ENCODE measurements around the gene FBLN2.

Gene FBLN2

DNA sequence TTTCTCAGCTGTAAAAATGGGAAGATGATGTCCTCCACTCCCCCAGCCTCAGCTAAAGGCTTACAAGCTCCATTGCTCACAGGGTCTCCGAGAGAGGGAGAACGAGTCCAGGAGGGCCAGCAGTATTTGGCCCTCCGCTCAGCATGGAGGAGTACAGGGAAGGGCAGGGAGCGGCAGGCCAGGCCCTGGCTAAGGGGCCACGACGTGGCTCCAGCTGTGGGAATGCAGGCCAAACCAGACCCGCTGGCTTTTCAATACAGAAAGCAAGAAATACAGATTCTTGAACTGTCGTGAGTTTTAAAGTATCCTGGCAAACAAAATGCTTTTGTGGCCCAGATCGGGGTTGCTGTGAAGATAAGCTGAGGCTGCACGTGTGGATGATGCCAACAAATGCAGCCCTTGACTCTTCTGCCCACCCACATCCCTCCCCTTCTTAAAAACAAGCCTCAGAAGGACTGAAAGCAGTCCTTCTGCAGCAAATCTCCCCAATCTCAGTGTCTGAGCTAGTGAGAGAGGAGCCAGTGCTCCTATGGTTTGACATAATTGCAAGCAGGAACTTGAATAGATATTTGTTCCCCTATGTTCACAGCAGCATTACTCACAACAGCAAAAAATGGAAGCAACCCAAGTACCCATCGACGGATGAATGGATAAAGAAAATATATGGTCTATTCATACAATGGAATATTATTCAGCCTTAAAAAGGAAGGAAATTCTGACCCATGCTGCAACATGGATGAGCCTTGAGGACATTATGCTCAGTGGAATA is 18.5 kb upstream of the FBLN2 start:
- H3K4me3 ChIP-seq (ENCODE audit: low read depth, low read length), result no peak overlapping the region

DNA sequence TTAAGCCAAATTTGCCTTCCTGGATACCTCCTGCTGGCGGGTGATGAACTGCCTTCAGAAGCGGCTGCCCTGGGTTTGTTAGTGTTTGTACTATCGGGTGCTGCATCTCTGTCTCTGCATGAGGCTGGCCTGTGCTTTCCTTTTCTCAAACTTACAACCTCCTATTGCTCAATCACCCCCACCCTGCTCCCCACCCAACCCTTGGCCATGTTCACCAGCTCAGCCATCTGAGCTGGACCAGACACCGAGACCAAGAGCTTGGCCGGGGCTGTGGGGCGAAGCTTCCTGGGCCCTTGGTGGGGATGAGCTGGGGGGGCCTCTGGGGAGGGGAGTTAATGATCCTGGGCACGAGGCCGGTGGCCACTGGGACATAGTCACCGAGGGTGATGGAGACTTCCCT is 16.8 kb upstream of the FBLN2 start:
- H3K4me3 ChIP-seq (ENCODE audit: low read depth, low read length), result no peak overlapping the region

DNA sequence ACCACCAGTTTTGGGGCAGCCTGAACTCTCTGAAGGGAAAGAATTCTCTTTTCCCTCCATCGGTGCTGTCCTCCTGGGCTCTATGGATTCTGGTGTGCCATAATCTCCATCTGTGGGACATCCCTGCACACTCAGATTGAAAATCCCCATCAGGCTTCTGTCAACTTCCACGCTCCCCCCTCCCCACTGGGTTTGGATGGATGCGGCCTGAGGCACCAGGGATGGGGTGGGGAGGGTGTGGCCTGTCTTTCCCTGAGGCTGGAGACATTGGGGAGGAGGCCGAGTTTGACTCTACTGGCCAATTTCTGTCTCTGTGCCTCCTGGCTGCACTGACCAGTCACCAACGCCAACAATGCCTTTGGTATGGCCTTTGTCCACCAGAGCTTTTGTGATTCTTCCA is 16.3 kb upstream of the FBLN2 start:
- H3K4me3 ChIP-seq (ENCODE audit: low read depth, low read length), result no peak overlapping the region

DNA sequence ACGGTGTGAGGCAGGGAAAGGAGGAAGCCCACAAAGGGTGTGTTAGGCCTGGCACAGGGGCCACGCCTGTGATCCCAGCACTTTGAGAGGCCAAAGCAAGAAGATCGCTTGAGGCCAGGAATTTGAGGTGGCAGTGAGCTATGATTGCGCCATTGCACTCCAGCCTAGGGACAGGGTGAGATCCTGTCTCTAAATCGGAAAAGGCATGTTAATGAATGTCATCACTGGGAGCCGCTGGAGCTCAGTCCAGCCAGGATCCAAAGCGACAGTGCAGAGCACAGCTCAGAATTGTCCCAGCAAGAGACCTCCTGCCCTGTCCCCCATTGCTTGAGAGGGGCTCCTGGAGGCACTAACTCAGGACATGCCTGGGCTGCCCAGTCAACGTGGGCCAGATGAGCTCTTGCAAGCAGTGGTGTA is 15.0 kb upstream of the FBLN2 start:
- no peak overlapping the region for H3K4me3 ChIP-seq (ENCODE audit: low read depth, low read length)

DNA sequence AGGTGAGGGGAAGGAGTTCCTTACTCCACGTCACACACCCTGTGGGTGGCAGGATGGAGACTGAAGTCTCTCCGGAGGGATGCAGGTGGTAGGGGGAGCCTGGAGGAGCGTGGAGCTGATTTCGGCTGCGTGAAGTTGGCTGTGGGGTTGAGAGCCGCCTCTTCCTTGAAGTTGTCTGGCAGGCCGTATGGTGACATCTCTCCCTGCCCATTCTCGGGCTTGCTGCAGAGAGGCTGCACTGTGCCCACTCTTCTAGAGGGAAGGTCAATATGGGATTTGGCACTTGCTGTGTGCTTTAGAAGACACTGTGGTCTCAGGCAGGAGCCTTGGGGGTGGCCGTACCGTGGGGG is 13.4 kb upstream of the FBLN2 start:
- no peak overlapping the region for H3K4me3 ChIP-seq (ENCODE audit: low read depth, low read length)

DNA sequence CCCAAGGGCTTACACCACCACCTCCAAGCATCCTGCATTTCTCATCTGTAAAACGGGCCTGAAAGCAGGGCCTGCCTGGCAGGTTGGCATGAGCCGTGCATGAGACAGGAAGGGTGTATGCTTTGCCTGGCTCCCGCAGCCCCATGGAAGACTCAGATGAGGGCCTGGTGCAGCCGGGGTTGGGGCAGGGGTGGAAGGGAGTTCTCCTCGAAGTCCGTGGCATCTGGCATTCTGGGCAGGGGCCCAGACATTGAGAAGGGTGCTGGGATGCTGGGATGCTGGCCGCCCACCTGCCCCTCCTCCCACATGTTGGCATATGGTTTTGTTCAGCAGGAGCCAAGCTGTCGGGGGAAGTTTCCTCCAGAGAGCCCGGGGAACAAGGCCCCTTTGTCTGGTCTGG is 13.0 kb upstream of the FBLN2 start:
- no peak overlapping the region for H3K4me3 ChIP-seq (ENCODE audit: low read depth, low read length)

DNA sequence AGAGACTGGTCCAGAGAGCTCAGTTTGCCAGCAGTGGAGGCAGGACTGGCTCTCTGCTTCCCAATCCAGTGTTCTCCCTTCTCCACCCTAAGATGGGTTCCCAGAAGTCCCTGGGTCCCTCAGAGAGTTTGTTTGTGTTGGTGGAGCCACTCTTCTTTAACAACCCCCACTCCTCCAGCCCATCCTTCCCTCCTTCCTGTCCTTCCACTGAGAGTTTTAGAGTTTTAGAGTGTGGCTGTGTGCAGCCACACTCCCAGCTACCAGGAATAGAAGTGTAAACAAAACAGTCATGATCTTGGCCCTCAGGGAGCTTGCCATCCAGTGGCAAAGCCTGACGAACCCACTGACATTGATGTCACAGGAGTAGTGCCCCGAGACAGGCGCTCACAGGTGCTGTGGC is 12.5 kb upstream of the FBLN2 start:
- no peak overlapping the region for H3K4me3 ChIP-seq (ENCODE audit: low read depth, low read length)

DNA sequence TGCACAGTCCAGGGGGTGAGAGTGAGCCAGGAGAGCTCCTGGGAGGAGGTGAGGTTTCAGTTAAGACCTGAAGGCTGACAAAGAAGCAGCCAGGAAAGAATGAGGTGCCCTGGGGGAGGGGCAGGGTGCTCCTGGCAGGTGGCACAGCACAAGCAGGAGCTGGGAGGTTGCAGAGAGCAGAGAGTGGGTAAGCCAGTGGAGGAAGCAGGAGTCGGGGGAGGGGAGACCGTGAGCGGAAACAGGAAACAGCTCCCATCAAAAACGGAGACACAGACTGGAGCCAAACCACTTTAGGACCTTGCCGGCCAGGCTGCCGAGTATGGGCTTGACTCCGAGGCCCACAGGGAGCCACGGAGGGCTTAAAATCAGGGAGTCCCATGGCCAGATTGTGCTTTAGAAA is 12.1 kb upstream of the FBLN2 start:
- H3K4me3 ChIP-seq (ENCODE audit: low read depth, low read length), result no peak overlapping the region

DNA sequence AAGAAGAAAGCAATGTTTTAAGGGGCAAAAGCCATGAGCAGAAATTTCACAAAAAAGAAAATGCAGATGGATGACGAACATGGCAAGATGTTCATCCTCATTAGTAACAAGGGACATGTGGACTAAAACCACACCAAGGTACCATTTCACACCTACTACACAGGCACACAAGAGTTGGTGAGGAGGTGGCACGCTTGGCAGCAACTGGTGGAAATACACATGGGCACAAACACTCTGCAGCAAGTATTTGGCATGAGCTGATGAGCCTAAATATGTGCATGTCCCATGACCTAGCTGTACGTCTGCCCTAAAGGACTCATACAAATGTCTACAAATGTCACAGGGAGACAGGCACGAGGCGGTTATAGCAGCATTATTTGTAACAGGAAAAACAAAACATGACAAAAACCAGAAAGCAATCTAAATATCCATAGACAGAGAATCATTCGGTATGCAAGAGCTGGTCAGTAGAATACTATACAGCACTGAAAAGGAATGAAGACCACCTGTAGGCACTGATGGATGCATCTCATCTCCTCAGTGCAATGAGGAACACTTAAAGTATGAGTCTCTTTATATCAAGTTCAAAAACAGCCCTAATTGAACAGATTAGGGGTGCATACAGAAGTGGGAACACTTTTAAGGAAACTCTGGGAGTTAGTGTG is 11.5 kb upstream of the FBLN2 start:
- no peak overlapping the region for H3K4me3 ChIP-seq (ENCODE audit: low read depth, low read length)

DNA sequence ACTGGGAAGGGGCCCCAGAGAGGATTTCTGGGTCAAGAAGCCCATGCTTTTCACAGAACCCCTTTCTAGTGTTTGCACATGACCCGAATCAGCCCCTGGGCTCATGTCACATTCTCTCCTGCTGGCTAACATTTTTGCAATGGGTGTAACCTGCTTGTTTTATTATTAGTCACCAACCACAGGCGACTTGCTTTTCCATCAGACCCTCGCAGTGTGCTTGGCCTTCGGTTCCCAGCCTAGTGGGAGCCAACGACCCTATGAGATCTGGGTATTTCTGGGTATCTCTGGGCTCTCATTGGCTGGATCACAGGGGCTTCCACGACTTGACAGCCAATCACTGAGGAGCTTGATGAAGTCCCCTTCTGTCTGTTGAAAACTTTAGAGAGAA is 11.0 kb upstream of the FBLN2 start:
- no peak overlapping the region for H3K4me3 ChIP-seq (ENCODE audit: low read depth, low read length)

DNA sequence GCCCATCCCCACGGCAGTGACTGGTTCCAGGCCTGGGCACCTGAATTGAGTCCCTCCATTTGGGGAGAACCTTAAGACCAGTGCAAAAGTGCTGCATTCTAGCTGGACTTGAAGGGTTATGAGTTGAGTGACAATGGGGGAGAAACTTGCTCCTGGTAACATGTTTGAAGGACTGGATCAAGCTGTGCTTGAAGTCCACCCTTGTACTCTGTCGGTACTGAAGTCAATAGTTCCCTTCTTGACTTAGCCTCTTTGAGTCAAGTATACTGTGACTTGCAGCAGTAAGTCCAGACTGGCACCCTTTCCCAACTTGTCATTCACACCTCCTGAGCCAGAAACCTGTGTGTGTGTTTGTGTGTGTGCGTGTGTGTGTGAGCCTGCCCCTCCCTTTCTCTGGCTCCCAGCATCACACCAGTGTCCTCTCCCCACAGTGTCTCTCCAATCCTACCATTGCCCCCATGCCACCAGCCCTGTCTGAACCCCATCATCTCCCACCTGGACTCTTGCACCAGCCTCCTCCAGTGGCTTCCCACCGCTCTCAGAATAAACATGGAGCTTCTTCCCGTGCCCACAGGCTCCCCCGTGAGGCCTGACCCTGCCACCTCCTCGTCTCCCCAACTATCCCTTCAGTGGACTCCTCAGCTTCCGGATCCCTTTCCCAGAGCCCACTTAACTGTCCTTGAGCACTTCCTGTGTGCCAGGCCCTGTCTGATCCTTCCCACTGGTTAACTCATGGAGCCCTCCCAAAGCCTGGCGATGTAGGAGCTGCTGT is 10.2 kb upstream of the FBLN2 start:
- H3K4me3 ChIP-seq (ENCODE audit: low read depth, low read length), result no peak overlapping the region

DNA sequence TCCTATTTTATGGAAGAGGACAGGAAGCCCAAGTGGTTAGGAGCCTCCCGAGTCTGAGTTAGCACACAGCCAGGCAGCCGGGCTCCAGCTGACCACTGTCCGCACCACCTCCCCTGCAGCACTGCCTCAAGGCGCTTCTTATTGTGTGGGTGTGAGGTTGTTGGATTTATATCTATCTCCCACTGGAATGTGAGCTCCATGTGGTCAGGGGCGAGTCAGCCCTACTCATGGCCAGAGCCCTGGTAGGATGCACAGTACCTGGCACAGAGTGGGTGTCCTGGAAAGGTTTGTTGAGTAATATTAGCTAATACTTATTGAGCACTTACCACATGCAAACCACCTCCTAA is 9.7 kb upstream of the FBLN2 start:
- H3K4me3 ChIP-seq (ENCODE audit: low read depth, low read length), result no peak overlapping the region

DNA sequence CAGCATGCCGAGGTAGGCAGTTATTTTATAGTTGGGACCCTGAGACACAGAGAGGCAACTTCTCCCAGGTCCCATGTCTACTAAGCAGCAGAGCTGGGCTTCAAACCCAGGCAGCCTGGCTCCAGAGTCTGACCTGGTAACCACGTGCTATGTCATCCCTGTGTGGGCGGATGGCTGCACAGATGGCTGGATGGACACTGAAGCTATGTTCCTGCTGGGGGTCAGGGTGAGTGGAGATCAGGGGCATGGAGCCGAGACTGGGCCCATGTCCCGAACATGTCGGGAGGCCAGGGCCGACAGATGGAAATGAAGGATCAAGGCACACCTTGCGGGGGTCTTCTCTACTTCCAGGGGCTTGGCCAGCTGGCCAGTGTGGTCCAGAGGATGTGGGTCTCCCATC is 9.3 kb upstream of the FBLN2 start:
- no peak overlapping the region for H3K4me3 ChIP-seq (ENCODE audit: low read depth, low read length)

DNA sequence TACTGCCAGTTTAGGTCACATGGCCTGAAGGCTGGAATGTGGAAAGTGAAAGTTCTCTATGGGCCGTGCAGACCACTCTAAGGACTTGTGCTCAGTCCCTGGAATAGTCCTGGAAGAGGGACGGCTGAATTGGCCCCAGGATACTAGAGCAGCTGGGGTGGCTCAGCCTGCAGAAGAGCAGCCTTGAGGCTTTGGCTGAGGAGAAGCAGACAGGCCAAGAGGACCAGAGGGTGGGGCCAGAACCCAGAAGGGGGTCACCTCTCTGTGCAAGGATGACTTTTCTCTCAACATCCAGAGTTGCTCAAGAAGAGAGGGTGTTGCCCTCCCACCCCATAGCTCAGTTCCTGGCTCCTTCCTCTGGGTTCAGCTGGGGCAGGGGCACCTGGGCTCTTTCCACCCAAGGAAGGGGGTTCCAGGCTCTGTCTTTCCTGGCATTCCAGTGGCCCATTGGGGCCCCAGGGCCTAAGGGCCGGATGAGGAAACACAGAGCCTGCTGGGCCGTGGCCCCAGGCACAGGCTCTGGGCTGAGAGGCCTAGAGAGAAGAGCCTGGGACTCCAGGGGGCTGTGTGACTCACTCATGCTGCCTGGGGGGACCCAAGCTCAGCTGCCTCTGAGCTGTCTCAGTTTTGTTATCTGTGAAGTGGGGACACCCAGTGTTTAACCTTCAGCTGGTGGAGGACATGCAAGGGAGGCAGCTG is 8.5 kb upstream of the FBLN2 start:
- H3K4me3 ChIP-seq (ENCODE audit: low read depth, low read length), result no peak overlapping the region

DNA sequence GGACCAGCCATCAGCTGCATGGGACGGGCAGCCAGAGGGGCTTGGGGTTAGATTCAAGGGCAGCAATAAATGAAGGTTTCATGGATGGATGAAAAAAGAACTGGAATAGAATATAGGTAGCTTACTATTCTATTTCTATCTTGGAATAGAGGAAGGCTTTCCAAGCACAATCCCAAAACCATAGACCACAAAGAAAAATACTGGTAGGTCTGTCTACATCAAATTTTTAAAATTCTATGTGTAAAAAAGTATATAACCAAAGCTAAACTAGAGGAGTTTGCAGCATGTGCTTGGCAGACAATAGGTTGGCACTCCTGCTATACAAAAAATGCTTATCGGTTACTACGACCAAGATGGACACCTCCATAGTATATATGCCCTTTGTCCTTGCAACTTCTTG is 7.2 kb upstream of the FBLN2 start:
- H3K4me3 ChIP-seq (ENCODE audit: low read depth, low read length), result no peak overlapping the region

DNA sequence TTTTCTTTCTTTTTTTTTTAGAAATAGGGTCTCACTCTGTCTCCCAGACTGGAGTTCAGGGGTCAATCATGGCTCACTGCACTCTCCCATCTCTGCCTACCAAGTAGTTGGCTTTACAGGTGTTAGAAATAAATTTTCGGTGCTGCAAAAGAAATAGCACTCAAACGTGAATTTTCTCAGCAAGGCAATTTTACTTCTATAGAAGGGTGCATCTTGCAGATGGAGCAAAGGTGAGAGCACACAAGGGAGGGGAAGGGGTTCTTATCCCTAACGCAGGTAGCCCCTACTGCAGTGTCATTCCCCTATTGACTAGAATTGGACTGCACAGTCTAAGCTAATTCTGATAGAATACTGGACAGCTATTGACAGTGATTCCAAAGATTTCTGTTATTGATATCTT is 6.8 kb upstream of the FBLN2 start:
- H3K4me3 ChIP-seq (ENCODE audit: low read depth, low read length), result no peak overlapping the region

DNA sequence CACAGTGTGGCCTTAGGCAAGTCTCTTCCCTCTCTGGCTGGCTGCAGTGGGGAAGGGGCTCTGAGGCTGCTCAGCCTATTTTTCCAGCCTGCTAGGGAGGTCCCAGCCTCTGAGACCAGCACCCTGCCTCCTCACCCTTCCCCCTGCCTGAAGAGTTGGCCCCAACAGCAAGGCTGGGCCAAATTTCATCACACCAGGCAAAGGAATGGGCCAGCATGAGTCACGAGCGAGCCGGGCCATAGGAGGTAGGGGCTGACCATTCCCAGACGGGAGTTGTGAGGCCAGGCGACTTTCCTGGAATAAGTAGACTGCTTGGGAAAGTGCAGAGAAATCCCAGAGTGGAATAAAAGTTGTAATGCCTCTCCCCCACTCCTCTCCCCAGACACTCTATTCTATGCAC is 5.7 kb upstream of the FBLN2 start:
- no peak overlapping the region for H3K4me3 ChIP-seq (ENCODE audit: low read depth, low read length)

DNA sequence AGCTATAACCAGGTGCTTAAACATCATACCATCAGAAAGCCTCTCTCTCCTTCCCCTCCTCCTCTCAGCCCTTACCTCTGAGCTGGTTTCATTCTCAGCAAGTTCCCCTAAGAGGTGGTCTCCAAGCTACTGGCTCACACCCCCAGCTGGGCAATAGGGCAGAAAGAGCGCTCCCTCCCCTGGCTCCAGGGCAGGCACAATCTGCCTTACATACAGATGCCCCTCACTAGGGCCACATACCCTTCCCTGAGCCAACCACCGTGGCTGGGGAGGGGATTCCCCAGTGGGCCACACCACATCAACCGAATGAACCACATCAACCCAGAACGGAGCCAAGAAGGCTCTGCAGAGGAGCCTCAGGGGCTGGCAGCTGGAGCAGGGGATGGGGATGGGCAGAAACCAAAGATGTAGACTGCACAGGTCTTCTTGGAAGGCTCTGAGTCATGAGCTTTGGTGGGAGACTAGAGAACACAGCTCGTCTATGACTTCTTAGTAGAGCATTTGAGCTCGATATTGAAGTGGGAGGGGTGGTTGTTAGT is 4.6 kb upstream of the FBLN2 start:
- H3K4me3 ChIP-seq (ENCODE audit: low read depth, low read length), result no peak overlapping the region

DNA sequence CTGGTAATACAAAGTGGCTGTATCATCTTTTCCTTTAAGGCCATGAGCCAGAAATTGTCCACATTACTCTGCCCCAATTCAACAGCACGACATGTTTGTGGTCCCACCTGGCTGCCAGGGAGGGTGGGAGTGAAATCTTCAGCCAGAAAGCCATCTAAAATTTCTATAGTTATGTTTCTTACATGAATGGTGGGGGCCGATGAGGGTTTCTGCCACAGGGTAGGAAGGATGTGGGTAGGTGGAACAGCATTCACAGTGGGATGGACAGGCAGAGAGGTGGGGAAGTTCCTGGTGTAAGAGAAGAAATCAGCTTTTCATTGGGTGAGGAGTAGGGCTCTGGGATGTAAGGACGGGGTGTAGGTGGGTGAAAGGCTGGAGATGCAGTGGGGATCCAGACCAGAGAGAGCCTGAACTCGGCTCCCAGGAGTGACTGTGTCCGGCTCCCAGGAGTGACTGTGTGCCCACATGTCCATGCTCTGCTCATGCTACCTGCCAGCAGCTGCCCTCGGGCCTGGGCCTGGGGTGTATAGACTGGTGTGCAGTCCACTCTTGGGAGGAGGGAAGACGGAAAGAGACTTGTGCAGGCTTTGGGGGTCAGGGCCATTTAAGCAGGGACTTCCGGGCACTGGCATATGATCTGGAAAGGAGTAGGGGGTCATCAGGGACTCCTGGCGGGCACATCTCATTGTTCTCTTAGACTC is 3.8 kb upstream of the FBLN2 start:
- no peak overlapping the region for H3K4me3 ChIP-seq (ENCODE audit: low read depth, low read length)

DNA sequence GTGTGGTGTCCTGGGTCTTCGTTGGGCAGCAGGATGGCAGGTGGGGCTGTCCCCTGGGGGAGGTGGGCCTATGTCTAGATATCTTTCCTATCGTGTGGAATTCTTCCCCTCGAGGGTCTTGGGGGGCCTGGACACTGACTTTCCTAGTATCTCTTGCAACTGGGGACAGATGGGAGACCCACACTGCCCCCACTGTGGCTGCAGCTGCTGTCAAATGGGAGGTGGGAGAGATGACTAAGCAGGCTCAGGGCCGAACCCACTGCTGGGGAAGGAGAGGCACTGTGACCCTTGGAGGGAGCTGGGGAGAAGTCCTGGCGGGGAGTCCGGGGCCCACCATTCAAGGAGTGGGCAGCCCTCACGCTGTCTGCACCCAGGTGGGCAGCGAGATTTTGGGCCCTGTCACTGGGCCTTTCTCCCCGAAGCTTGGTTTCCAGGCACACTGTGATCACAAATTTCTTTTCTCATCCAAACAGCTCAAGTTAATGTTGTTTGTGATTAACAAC is 2.9 kb upstream of the FBLN2 start:
- no peak overlapping the region for H3K4me3 ChIP-seq (ENCODE audit: low read depth, low read length)

Measured in iPS-11a (cell line).